Glomerular endothelial cell (primary cell): ENCODE data around the gene BYSL. TPM values are rescaled to one million over a fixed set of nuclear protein-coding genes. Genes with fewer than 3 reads are reported as not detected.
"Not testable (repeated sequence)": the region's sequence is repeated elsewhere in the genome, so short reads cannot be mapped to it uniquely, and the experiment has no call there.

Experiments
- DNase-seq: peaks from one replicate; pipeline ENCODE4 v3.0.0-alpha.2; 2011; ENCODE audit warnings: low read depth, low spot score; ENCODE audit errors: extremely low read depth
- total RNA-seq: library from RNA; depleted of rRNA; stranded (reverse); fragments of >200 nt; gene quantifications from 2 replicates; pipeline ENCODE4 v1.2.3, GENCODE V29; 2015

The BYSL gene
- total RNA-seq, 1 donor from 2014 or later: 24.3 TPM

DNA sequence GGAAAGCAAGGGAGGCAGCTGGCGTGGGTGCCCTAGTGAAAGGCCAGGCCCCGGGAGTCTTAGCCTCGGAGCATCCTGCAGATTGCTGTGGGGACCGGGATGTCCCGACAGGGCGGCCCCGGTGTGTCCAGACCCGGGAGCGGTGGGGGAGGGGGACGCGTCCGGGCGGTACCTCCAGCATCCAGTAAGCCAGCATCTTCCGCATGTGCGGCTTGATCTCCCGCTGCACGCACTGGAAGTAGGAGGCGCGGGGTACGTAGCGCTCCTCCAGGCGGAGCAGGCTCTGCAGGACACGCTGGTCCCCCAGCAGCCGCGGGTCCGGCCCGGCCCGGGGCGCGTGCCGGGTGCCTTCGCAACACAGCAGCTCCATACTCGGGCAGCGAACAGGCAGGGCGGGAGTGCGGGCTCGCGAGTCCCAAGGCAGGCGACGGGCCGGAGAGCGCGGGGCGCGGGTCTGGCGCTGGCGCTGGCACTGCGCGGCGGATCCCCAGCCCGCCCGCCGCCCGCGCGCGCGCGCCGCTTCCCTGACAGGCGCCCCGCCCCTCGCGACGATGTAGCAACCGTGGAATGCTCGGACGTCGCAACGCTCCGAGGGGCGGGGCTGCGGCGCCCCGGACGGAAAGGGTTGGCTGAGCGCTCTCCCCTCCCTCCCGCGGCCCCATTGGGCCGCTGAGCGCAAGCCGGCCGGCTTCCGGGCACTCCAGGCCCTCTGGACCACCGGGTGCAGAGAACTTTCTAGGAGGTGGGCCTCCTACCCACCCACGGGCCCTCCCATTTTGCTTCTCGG, 20.2 kb downstream of the BYSL start, which contains the start of gene CCND3:
TSS of gene CCND3 (minus strand) at position 529 of the 787 bp plus-strand sequence. CDS start at position 370, 159 bp downstream.
- no peak for DNase-seq

DNA sequence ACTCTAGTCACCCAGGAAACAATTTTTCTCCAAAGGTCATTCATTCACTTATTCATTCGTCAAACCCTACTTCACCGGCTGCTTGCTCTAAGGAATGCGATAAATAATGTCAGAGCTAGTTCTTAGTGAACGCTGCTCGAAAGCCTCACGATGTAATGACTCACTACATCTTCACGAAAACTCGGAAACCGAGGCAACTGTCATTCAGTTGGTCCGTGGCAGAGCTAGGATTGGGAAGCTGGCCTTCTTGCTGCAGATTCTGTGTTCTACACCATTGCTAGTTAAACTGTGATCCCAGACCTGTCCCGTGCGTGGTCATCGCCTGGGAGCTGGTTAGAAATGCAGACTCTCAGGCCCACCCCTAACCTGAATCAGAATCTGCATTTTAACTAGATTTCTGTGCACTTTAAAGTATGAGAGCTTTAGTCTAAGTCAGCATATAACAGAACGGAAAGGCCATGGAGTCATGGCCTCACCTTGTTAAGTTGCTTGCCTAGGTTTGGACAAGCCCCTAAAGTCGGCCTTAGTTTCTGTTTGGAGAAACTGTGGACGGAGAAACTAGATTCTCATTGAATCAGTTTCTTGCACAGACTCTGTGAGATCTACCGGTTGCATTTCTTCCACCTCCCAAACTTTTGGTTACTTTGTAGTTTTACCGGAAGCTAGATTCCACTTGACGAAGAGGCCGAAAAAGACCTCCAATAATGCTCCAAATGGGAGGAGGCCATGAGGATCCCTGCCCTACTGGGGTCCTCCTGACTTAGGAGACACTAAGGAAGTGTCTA, 21.0 kb downstream of the BYSL start:
- DNase-seq: no peak

- not testable (repeated sequence) for DNase-seq
Measured at GRCh38 chr6:41942882-41943281, 21.6 kb downstream of the BYSL start.

DNA sequence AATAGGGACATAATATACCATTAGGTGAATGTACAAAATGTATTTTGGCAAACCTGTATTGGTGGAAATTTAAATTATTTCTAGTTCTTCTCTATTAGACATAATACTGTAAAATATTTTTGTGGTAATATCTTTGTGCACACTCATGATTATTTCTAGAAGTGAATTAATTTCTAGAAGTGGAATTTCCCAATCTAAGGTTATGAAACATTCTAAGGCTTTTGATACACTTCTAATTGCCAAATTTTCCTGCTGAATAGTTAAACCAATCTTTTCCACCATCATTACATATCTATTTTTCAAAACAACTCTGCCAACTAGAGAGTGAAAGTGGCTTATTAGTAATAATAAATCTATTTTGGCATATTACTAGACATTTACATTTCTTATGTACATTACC, 22.2 kb downstream of the BYSL start:
- DNase-seq: no peak

DNA sequence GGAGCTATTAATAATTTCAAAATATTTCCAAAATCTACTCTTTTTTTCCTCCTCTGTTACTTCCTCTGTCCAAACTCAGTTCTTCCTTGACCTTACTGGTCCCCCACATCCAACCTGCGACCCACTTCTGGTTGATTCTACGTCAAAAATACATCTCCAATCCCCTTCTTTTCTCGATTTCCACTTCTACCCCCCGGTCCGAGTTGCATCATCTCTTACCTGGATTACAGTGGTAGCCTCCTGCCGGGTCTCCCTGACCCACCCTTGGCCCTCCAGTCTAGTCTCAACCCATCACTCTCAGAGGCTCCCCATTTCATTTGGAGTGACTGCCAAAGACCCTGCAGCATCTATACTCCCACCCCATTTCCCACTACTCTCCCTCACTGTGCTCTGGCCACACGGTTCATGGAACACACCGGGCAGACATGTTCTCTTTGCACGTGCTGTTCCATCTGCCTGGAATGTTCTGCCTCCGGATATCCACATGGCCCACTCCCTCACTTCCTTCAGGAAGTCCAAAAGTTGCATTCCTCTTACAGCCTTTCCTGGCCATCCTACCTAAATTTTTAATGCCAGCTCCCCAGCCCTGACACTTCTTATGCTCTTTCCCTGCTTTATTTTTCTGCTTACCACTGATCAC, 26.4 kb downstream of the BYSL start:
- DNase-seq: no peak

DNA sequence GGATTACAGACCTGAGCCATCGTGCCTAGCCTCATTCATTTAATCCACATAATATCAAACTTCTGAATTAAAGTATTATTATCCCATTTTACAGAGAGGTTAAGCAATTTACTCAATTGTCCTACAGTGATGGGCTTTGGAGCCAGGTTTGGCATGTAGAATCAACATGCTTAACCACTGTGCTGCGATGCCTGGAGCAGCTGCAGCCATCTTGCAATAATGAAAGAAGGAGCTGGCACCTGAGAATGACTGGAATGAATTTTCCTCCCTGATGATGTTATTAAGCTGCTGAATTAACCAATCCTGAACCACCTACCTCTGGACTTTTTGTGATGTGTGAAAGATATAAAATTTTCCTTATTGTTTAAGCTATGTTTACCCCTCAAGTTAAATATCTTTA, 33.4 kb downstream of the BYSL start:
- DNase-seq: no peak

- DNase-seq: no peak
Measured at GRCh38 chr6:41955412-41955811, 34.1 kb downstream of the BYSL start.

GRCh38 chr6:41957117-41957516, 35.8 kb downstream of the BYSL start:
- DNase-seq: no peak

- DNase-seq: no peak
Measured at GRCh38 chr6:41958022-41958856, 36.9 kb downstream of the BYSL start.

- no peak for DNase-seq
Measured at GRCh38 chr6:41960028-41960427, 38.7 kb downstream of the BYSL start.

DNA sequence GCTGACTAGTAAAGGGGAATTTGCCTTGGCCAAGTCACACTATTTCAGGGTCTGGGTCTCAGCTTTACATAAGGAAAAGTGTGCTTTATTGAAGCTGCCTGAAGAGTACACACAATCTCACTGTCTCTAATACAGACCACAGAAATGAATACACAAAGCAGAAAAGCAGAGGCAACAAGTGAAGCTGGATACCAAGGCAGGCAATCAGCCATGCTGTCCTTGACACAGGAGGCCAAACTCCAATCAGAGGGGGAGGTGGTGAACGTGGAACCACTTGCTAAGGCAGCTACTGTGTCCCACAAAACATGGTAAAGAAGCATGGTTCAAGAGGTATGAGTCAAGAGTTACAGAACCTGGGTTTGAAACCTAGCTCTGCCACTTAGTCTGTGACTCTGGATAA, 42.1 kb downstream of the BYSL start:
- DNase-seq: no peak

DNA sequence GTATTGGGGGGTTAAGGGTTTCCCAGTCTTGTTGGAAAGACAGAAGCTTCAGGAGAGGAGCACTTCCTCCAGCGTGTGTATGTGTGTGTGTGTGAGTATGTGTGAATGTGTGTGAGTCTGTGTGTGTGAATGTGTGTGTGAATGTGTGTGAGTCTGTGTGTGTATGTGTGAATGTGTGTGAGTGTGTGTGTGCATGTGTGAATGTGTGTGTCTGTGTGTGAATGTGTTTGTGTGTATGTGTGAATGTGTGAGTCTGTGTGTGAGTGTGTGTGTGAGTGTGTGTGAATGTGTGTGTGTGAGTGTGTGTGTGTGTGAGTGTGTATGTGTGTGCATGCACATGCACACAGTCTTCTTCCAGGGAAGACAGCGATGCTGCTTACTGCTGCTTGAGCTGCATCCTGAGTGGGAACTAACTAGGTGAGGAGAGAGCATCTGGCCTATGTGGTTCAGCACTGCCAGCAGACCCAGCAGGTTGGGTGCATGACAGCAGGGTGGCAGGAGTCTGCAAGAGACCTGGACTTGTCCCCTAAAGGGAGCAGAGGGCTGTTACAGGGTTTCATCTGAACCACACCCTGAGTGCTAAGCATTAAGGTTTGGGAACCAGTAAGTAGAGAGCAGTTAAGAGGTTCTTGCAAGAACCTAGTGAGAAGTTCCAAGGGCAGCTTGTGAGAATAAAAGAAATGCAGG, 43.0 kb downstream of the BYSL start:
- DNase-seq: no peak

DNA sequence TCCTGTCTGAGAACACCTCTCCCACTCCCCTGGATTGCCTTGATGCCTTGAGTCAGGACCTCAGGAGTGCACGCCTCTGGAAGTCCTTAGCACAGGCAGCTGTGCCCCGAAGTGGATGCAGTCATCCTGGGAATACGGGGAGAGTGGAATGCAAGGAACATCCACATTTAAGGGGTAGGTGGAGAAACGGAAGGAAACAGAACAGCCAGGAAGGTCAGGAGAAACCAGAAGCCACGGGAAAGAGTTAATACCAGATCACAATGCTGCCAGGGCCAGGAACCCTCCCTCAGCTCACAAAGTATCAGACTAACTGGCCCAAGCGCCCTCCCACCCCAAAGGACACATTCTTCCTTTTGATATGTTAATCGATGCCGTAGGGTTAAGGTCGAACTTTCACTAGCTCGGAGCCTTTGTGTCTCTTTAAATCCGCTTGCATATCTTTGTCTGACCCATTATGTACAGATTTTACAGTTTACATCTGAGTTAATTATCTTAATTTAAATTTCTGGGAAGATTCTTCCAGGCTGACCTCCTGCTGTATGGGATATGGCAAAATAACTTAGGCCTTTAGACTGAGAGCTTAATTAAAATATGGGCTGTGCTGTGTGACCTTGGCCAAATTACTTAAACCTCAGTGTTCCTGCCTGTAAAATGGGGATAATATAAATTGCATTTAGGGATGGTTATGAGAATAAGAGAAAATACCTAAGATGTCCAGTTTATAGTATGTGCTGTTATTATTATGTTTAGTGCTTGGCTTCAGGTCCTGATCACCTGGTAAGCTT, 44.3 kb downstream of the BYSL start:
- DNase-seq: no peak

DNA sequence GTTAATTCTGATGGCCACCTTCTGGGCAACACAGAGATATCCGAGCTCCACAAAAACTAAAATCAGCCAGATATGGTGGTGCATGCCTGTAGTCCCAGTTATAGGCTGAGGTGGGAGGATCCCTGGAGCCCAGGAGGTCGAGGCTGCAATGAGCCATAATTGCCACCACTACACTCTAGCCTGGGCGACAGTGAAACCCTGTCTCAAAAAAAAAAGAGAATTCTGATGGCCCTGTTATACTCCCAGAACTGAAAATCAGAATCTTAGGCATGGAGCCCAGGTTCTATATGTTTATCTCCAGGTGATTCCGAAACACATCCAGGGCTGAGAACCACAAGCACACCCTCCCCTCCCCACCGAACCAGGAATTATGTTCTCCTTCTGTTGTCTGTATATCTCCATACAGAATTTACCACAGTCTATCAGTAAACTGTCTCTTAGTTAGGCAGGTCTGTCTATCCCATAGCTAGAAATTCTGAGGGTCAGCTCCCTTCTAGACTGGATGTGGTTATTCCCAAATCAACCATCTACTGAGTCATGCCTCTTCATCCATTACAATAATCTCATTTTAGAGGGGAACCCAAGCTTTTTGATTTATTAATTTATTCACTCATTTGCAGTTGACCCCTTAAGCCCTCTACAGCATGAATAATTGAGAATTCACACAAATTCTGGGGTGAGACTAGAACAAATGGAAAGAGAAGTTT, 45.1 kb downstream of the BYSL start:
- no peak for DNase-seq

DNA sequence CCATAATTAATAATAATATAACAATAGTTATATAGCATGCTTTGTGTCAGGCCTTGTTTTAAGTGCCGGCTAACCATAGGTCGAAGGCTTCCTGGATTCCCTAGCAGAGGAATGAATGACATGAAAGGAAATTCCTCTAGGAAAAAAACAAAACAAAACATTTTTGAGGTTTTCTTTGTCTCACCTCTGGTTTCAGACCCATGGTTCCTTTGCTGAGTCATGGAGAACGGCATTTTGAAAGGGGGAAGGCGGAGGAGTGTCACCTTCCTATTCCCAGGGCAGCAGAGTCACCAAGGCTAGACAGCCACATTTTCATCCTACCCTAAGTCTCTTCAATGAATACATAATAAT, 45.6 kb downstream of the BYSL start:
- no peak for DNase-seq

- no peak for DNase-seq
Measured at GRCh38 chr6:41967312-41968287, 46.3 kb downstream of the BYSL start.

DNA sequence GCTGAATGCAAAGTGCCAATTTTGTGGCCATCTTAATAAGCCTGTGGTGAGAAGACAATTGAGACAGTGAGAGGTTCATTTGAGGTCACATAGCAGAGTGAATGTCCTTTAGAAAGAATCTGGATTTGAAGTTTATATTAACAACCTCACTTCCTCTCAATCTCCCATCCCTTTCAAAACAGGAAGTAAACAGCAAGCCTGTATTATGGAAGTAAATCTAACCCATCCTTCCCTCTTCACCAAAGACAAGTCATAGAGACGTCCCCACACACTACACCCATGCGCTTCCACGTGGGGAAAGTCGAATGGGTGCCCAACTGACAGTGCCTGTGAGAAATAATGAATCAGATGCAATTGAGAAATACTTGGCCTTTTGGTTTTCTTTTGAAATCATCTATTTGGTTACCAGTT, 49.1 kb downstream of the BYSL start:
- DNase-seq: no peak

DNA sequence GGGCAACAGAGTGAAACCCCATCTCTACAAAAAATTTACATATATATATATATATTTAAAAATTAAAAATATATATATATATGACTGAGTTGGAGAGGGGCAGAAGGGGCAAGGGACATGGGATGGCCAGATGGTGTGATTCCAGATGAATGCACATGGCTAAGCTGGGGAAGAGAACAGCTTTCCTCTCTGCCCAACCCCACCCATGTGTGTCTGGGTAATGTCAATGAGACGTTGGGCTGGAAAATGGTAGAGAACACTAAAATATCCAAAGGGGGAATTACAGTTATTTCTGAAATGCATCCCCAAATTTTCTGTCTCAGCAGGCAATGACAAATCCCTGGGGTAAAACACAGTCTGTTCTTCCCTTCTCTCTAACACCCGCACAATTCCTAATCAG, 51.5 kb downstream of the BYSL start:
- DNase-seq: no peak
